NK-92 (cell line): Measurements from ENCODE around the gene SAMD4B.
"Not testable (repeated sequence)": the region's sequence is repeated elsewhere in the genome, so short reads cannot be mapped to it uniquely, and the experiment has no call there.

Experiments
- DNase-seq: peaks from one replicate; lab custom pipeline; 2025; ENCODE audit not compliant: unreplicated experiment; lab: John Stamatoyannopoulos, UW

The SAMD4B gene

DNA sequence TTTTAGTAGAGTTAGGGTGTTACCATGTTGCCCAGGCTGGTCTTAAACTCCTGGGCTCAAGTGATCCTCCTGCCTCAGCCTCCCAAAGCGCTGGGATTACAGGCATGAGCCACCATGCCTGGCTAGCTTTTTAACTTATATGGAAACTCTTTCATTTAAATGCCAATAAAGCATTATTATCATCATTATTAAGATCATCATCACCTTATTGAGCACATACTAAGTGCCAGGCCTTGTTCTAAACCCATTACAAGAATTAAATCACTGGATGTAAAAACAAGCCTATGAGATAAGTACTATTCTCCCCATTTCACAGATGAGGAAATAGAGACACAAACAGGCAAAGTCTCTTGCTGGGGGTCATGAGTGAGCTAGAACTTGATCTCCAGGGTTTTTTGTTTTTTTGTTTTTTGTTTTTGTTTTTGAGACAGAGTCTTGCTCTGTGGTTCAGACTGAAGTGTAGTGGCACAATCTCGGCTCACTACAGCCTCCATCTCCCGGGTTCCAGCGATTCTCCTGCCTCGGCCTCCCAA lies 7.7 kb upstream of the SAMD4B start:
- DNase-seq: no peak

DNA sequence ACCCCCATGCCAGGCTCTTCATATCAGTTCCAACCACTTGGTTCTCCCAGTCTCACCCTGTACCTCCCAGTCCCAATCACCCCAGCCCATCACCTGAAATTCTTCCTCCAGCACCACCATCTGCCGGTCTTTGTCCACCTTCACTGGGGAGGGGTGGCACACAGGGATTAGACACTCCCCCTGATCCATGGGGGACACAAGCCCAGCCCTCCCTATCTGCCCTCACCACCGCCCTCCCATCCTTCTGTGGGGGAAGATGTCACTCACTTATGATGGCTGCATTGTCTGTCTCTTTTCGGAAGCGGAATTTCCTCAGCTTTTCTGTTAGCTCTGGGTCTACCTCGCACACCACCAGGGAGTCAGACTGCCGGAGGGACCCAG lies 7.1 kb upstream of the SAMD4B start:
- no peak for DNase-seq

DNA sequence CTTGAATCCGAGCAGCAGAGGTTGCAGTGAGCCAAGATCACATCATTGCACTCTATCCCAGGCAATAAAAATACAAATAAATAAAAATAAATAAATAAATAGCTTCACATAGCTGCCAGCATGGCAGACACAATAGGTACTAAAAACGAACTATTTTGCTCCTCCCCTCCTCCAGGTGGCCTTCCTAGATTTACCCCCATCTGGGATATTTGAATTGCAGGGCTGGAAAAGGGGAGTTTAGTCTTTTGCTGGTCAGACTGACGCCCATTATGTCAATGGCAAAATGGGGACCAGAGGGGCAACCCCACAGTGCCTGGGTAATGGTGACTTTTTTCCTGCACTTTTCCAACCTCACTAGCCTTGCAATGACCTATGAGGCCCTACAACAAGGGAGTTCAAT lies 5.7 kb upstream of the SAMD4B start:
- no peak for DNase-seq

DNA sequence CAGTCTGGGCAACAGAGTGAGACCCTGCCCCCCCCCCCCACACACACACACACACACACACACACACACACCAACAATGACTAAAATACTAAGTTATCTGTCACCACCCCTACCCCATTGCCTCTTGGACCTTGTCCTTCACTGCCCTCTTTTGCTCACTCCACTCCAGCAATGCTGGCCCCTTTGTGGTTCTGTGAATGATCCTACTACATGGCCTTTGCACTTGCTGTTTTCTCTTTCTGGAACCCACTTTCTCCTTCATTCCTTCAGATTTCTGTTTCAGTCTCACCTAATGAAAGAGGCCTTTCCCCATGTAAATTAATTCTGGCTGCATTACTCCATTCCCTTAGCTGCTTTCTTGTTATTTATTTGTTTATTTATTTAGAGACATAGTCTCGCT lies 2.5 kb upstream of the SAMD4B start:
- no peak for DNase-seq

DNA sequence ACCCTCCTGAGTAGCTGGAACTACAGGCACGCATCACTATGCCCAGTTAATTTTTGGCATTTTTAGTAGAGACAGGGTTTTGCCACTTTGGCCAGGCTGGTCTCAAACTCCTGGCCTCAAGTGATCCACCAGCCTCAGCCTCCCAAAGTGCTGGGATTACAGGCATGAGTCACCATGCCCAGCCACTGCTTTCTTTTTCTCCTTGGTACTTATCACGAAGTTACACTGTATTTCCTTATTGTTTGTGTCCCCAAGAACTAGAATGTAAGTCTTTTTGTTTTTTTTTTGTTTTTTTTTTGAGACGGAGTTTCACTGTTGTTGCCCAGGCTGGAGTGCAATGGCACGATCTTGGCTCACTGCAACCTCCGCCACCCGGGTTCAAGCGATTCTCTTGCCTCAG lies 2.1 kb upstream of the SAMD4B start:
- DNase-seq: not testable (repeated sequence)

DNA sequence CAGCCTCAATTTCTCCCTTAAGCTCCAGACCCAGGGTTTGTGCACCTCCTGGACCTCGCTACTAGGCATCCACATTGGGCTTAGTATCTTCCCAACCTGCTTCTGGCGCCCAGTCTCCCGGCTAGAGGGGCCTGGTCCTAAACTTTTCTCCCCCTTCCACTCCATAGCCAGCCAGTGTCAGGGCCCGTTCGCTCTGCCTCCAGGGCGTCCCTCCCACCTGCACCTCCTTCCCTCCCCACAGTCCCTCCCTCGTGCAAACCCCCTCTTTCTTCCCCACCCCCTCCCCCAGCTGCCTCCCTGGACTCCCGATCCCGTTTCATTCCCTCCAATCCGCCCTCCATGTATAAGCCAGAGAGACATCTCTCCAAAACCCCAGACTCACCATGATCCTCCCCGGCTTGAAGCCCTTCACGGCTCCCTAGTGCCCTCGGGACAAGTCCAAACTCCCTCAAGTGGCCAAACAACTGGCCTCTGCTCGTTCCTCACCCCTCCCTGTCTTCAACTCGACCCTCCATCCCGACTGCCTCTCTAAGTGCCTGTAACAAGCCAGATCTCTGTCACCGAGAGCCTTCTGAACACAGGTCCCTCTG lies 997 bp upstream of the SAMD4B start:
- DNase-seq: no peak

DNA sequence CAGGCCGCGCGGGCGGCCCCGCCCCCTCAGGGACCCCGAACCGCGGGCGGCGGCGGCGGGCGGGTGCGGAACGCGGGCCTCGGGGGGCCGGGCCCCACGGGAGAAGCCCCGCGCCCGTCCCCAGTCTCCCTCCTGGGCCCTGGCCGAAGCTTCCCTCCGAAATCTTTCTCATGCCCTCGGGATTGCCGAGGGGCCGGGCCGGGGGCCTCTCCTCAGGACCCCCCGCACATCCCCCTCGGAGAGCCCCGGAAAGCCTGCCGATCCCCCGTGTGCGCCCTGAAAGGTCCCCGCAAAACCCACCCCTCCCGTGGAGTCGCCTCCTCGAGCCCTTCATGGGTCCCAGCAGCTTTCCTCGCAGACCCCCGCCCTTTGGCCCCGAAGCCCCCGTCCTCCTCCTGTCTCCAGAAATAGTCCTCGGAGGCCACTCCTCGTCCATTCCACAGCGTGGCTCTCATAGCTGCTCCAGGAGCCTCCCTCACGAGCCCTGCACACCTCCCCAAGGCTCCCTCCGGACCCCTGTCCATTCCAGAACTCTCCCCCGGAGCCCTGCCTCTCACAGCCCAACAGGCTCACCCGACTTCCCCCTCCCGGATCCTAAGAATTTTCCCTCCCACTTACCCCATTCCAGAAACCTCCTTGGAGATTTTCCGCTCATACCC lies 555 bp downstream of the SAMD4B start:
- DNase-seq: no peak

DNA sequence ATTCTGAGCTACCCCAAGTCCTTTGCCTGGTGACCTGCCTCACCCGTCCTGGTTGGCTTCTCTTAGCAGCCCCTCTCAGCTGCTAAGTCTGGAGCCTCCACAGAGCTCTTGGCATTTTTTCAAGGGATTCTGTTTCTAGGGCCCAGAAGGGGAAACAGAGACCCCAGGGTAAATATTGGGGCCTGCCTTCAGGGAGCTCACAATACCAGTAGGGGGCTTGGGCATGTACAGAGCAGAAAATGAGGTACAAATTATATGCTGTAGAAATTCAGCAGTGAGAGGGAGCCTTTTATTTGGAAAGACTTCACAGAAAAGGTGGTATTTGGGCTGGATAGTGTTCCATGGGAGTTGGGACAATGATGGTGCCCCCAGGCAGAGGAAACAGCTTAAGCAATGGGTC lies 3.7 kb downstream of the SAMD4B start:
- no peak for DNase-seq

DNA sequence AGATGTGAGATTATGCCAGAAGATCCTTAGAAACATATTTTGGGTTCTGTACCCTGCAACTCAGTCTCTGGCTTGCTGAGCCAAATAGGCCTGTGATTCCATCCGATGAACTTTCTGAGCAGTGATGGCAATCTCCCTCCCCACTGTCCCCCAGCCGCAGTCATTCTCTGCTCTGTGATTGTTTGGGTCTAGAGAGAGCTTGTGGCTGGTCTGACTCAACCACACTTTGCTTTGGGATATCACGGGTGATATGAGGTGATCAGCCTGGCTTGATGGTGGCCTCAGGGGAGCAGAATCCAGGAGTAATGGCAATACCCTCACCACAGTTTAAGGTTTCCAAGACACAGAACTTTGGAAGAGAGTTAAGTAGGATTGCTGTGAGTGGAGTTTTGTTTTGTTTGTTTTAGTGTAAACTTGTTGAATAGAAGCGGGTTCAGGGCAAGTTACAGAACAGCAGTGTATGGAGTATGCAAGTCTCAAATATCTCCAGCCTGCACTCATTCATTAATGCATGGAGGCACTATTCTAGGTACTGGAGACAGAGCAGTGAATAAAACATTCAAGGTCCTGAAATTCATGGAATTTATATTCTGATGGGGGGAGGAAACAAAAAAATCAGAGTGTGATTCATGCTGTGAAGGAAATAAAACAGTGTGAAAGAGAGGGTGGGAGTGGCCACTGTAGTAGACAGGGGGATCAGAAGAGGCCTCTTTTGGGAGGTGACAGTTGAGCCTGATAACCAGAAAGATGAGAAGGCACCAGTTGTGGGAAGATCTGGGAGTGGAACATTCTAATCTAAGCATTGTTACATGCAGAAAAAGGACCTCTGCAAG lies 5.3 kb downstream of the SAMD4B start:
- no peak for DNase-seq

DNA sequence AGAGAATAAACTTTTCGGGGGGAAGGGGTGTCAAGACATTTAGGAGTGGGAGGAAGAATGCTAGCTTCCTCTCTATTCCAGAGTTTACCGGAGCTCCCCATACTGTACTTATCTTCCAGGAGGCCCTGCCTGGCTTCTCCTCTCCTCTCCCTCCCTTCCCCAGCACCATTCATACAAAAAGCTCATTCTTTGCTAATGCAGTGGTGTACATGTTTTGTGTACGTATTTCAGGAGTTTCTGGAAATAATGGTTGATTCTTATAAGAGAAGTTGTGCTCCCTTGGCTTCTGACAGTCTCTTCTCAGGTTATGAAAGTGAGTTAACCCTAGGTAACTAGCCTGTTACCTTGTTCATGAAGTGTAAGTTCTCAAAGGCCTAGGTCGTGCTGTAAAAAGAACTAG lies 7.1 kb downstream of the SAMD4B start:
- DNase-seq: no peak

DNA sequence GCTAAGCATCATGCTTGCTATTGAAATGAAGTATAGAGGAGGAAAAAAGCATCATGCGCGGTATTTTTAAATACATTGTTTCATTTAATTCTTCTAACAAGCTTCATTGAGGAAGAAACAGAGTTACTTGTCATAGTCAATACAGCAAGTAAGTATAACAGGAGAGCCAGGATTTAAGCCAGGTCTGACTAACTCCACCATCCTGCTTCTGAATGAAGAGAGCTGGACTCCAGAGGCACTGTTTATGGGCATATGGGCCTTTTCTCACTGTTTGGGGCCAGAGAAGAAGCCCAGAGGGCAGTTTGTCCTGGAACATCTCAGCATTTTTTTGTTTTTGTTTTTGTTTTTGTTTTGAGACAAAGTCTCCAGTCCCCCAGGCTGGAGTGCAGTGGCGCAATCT lies 7.9 kb downstream of the SAMD4B start:
- DNase-seq: no peak

DNA sequence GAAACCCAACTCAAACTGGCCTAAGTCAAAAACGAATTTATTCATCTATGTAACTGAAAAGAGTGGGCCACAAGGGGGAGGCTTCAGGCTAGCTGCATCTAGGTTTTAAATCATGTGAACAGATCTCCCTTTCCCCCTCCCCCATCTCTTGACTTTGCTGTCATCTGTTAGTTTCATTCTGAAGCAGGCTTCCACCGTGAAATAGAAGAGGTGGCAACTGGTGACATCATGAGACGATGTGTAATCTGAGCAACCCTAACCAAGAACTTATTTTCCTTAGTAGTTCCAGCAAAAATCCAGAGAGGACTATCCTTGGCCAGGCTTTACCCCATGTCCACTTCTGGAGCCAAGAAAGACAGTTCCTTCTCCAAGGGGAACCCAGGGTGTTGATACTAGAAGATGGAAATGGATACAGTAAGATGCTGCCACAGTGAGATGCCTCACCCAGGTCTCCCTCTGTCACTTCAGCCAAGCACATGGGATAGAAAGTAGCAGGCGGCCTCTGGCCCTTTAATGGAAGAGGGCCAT lies 9.4 kb downstream of the SAMD4B start:
- DNase-seq: no peak

DNA sequence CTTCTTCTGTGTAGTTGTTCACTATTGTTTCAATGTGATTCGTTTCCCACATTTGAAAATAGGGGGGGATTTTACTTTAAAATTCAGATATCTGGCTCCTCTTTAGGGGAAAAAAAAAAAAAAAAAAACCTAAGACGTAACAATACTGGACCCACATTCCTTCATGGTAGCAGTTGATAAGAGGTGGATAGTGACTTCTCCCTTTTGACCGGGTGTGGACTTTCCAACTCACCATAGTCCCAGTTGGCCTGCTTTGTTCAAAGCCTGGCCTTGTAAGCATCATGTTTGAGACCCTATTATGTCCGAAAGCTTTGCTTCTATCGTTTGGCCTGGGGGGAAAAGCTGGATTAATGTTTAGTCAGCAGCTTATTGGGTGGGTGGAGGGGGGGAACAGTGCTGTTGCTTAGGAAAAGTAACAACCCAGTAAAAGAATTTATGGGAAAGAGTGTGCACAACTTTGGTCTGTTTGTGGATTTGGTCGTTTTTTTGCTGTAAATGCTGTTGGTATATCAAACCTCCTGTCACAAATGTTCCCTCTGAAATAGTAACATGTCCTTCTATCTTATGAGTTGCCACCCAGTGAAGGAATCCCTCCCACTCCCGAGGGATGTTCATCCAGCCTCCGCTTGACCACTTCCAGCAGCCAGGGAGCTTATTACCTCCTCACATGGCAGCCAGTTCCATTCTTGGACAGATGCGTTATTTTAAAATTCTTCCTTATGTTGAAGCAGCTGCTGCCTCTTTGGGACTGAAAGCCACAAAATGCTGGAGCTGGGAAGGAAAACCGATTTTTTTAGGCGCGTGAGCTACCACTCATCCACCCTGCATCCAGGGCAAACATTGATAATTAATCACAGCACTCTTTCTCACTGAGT lies 10.4 kb downstream of the SAMD4B start:
- DNase-seq: no peak

DNA sequence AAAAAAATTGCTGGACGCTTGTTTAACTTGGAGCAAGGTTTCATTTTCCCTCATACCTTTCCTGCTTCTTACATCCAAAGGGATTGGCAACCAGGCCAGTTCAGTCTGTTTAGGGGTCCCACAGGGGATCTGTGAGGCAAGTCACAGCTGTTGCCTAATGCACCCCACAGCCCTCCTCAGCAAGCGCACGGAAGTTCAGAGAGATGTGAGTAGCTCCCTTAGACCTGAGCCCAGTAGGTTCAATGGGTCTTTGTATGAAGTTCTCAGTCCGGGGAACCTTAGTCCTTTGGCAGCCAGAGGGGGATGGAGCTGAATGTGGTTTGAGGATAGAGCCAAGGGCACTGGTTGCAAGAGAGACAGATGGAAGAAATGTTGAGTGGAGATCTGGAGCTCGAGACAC lies 13.0 kb downstream of the SAMD4B start:
- no peak for DNase-seq

DNA sequence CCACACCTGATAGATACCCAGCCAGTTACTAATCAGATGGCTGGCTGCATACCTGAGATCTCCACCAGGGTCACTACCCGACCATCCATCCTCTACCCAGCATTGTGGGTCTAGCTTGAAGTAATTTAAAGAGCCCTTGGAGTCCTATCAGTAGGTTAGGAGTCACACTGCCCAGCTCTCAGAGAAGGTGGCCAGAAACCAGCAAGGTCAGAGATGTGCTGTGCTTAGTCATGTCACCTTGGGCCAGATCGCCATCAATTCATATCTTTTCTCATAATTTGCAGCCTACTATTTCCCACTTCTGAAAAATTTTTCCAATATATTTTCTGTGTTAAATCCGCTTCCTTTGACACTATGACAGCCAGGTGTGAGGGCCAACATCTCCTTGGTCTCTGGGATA lies 13.9 kb downstream of the SAMD4B start:
- no peak for DNase-seq

DNA sequence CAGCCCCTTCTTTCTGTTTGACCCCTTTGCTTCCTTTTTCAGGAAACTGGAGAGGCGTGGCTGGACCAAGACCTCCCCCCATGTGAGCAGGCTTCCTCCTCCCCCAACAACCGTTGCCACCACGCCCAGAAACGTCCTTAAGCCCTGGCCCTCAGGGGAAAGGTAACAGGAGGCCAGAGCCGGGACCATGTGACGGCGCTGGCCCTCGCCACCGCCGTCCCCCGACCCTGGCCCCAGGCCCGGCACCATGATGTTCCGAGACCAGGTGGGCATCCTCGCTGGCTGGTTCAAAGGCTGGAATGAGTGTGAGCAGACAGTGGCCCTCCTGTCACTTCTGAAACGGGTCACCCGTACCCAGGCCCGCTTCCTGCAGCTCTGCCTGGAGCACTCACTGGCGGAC lies 14.4 kb downstream of the SAMD4B start:
- DNase-seq: no peak

DNA sequence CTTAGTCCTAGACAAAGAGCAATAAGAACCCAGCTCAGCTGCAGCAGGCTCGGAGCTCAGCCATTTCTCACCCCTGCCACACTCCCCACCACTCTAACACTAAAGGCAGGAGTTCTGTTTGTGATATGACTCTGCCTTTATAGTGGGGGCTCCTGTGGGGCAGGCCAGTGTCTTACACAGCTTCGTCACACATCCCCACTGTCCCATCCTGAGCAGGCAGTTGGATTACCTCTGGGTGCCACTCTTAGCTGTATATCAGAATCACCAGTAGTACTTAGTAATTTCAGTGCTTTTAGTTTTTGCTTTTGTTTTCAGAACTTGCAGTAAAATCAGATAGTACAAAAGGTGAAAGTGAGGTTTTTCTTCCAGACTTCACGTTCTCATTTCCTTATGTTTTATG lies 16.8 kb downstream of the SAMD4B start:
- no peak for DNase-seq

DNA sequence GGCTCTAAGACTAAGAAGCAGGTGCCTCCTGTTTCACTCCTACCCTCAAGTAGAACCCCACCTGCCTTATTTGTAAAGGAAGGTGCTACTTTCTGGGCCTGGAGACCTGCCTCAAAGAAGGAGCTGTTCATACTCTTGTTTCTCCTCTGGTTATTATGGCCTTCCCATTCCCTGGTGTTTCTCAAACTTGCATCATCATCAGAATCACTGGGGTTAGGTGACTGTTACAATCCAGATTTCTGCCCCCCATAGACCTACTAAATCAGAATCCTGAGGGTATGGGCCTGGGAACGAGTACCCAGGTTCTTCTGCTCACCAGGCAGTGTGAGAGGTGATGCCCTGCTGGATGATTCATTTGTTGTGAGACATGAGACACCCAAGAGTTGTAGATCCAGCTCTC lies 18.4 kb downstream of the SAMD4B start:
- DNase-seq: no peak

DNA sequence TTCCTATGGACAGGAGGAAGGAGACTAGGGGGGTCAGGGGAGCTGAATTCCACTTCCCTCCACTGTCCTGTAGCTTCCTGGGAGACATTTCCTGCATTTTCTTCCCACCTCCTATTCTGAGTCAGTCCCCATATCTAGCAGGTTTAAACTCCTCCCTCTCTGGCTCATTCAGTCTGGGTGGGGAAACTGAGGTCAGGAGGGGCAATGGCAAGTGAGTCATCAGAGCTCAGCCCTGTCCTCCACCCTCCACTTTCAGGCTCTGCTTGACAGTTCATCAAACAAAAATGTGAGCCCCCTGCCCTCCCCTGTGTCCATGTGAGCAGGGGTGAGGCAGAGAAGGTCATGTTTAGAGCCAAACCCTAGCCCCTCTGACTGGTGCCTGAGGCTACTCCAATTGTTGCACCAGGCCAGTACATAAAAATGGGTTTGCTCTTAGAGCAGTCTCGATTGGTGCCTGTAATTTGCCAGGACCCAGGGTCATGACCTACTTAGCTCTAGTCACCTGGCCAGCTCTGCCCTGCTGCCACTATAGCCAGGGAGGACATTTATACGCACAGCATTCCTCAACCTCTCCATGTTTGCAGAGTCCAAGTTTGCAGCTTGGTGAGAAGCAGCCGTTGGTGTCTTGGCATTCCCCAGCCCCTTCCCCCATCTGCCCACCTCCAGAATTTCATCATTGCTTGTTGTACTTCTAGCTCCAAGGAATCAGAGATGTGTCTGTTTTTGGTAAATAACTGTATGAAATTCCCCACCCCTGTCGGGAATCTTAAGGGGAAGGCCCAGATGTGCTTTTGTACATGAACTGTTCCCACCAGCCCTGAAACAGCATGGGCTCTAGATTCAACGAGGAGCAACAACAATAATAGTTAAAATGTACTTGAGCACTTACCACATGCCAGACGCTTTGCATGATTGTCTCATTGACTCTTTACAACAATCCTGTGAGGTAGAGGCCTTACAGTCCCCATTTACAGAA lies 20.7 kb downstream of the SAMD4B start:
- DNase-seq: no peak
